CD4-positive, alpha-beta T cell treated with Interleukin-2 at 100 ng/mL for 4 hours (primary cell): ENCODE results near the gene PARP16.
"Not testable (repeated sequence)": the region's sequence is repeated elsewhere in the genome, so short reads cannot be mapped to it uniquely, and the experiment has no call there.

ENCODE experiments used
- DNase-seq: peaks from one replicate; pipeline ENCODE4 v3.0.0-alpha.2; 2020; ENCODE audit warnings: low spot score

PARP16 gene

GRCh38 chr15:65232520-65232919 is 54.2 kb downstream of the PARP16 start:
- no peak for DNase-seq

- no peak for DNase-seq
Measured at GRCh38 chr15:65231306-65231705, 55.4 kb downstream of the PARP16 start.

- not testable (repeated sequence) for DNase-seq
Measured at GRCh38 chr15:65226901-65227300, 59.8 kb downstream of the PARP16 start.

GRCh38 chr15:65226221-65226620 is 60.5 kb downstream of the PARP16 start:
- no peak for DNase-seq

GRCh38 chr15:65223996-65224395 is 62.7 kb downstream of the PARP16 start:
- DNase-seq, result no peak

GRCh38 chr15:65222891-65223290 is 63.8 kb downstream of the PARP16 start:
- no peak for DNase-seq

GRCh38 chr15:65221697-65222096 is 65.0 kb downstream of the PARP16 start:
- DNase-seq, result no peak

GRCh38 chr15:65219137-65219536 is 67.5 kb downstream of the PARP16 start:
- no peak for DNase-seq

- no peak for DNase-seq
Measured at GRCh38 chr15:65217526-65218482, 68.9 kb downstream of the PARP16 start.

GRCh38 chr15:65215496-65215895 is 71.2 kb downstream of the PARP16 start:
- DNase-seq, result no peak

GRCh38 chr15:65214010-65214409 is 72.7 kb downstream of the PARP16 start:
- no peak for DNase-seq

GRCh38 chr15:65213241-65213640 is 73.4 kb downstream of the PARP16 start:
- DNase-seq, result no peak

- peak; percentile 27 for DNase-seq
Measured at GRCh38 chr15:65212097-65212496, 74.6 kb downstream of the PARP16 start.

GRCh38 chr15:65211482-65211982 is 75.2 kb downstream of the PARP16 start:
- DNase-seq, result no peak

GRCh38 chr15:65210770-65211481 is 75.8 kb downstream of the PARP16 start, which contains the start of gene CILP:
Gene CILP (minus strand): TSS chr15:65211473. CDS start chr15:65209755, 1,718 bp downstream.
- no peak for DNase-seq

GRCh38 chr15:65209701-65210643 is 76.7 kb downstream of the PARP16 start:
- no peak for DNase-seq

GRCh38 chr15:65208647-65209046 is 78.0 kb downstream of the PARP16 start:
- no peak for DNase-seq
